Naive B cell (primary cell): ENCODE data around the gene ZCCHC7. TPM values are rescaled to one million over a fixed set of nuclear protein-coding genes. Genes with fewer than 3 reads are reported as not detected.

Experiments used
- ATAC-seq, 2 donors: fragments of 150-1000 bp; cut with Tn5 transposase; 2 replicates each; pipeline ENCODE4 v1.10.0; 2021; ENCODE audit warnings: low read depth in 2 of 2, mild to moderate bottlenecking in 2 of 2, moderate library complexity in 2 of 2
- DNase-seq: peaks from one replicate; pipeline ENCODE4 v3.0.0; 2022
- H3K27ac Mint-ChIP-seq, 6 donors: one replicate each; pipeline ENCODE4 v1.8.0; 2020 to 2022; ENCODE audit warnings: mild to moderate bottlenecking in 6 of 6, mixed read lengths in 6 of 6, moderate library complexity in 5 of 6, inconsistent platforms in 2 of 6
- H3K27me3 Mint-ChIP-seq, 3 donors: one replicate each; pipeline ENCODE4 v1.8.0; 2021 to 2022; ENCODE audit warnings: mixed read lengths in 3 of 3, mild to moderate bottlenecking in 1 of 3
- H3K36me3 Mint-ChIP-seq, 2 donors: one replicate each; pipeline ENCODE4 v1.8.0; 2020 to 2022; ENCODE audit warnings: mixed read lengths in 2 of 2, inconsistent platforms in 1 of 2, mild to moderate bottlenecking in 1 of 2
- H3K4me1 Mint-ChIP-seq, 3 donors: one replicate each; pipeline ENCODE4 v1.8.0; 2020 to 2022; ENCODE audit warnings: mixed read lengths in 3 of 3, inconsistent platforms in 1 of 3, mild to moderate bottlenecking in 1 of 3, moderate library complexity in 1 of 3
- H3K4me3 Mint-ChIP-seq, 8 donors: one replicate each; pipeline ENCODE4 v1.8.0; 2020 to 2022; ENCODE audit warnings: mild to moderate bottlenecking in 8 of 8, mixed read lengths in 8 of 8, moderate library complexity in 8 of 8, inconsistent platforms in 2 of 8
- H3K9me3 Mint-ChIP-seq, 7 donors: one replicate each; pipeline ENCODE4 v1.8.0; 2020 to 2022; ENCODE audit warnings: mixed read lengths in 7 of 7, mild to moderate bottlenecking in 5 of 7, inconsistent platforms in 2 of 7, moderate library complexity in 1 of 7
- polyA plus RNA-seq, 6 donors: library from polyadenylated mRNA; unstranded; fragments of 300-500 nt; fragmentation: Illumina TruSeq; gene quantifications; one replicate each; pipeline ENCODE4 v1.2.3, GENCODE V29; 2021; ENCODE audit warnings: low read depth in 6 of 6

The ZCCHC7 gene
- polyA plus RNA-seq, 6 donors from 2014 or later = 156 to 214 (median 187) TPM

DNA sequence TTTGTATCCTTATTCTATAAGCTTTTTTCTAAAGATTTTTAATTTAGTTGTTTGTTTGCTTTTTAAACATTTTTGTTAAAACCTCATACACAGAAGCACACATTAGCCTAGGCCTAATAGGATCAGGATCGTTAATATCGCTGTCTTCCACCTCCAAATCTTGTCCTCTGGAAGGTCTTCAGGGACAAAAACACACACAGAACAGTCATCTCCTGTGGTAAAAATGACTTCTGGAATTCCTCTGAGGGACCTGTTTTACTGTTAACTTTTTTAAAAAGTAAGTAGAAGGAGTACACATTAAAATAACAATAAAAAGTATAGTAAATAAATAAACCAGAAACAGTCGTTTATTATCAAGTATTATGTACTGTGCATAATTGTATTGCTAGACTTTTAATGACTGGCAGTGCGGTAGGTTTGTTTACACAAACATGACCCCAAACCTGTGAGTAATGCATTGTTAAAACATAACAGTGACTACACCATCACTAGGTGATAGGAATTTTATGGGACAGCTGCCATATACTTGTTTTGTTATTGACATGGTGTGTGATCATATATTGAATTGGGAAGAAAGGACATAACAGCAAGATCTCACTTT is 109.6 kb downstream of the ZCCHC7 start:
- H3K27me3 Mint-ChIP-seq = no peaks in the 10 kb centered on the region
- ATAC-seq (no peak), DNase-seq (no peak)
- H3K9me3 Mint-ChIP-seq = peaks cover 0 to 3% (median 0%) of the 10 kb centered on the region in 7 donors
- no peak overlapping the region for H3K4me3 Mint-ChIP-seq
- peaks cover 29 to 59% (median 35%) of the 10 kb centered on the region in 3 donors for H3K4me1 Mint-ChIP-seq
- H3K36me3 Mint-ChIP-seq = peaks cover 14 to 15% of the 10 kb centered on the region in 2 donors
- H3K27ac Mint-ChIP-seq = peak overlapping the region in 3 of 6 donors; percentile 5 to 39 (median 20)

GRCh38 chr9:37236822-37237221 is 116.4 kb downstream of the ZCCHC7 start:
- Mint-ChIP-seq H3K9me3 (peaks cover 0 to 3% (median 0%) of the 10 kb centered on the region in 7 donors), H3K27ac (peak overlapping the region; percentile 65 to 95 (median 86)), H3K27me3 (no peaks in the 10 kb centered on the region), H3K4me3 (peak overlapping the region in 7 of 8 donors; percentile 2 to 86 (median 62)), H3K36me3 (peaks cover 33 to 35% of the 10 kb centered on the region in 2 donors), H3K4me1 (peaks cover 47 to 69% (median 68%) of the 10 kb centered on the region in 3 donors)
- ATAC-seq (peak; percentile 55 to 59), DNase-seq (peak; percentile 10)

DNA sequence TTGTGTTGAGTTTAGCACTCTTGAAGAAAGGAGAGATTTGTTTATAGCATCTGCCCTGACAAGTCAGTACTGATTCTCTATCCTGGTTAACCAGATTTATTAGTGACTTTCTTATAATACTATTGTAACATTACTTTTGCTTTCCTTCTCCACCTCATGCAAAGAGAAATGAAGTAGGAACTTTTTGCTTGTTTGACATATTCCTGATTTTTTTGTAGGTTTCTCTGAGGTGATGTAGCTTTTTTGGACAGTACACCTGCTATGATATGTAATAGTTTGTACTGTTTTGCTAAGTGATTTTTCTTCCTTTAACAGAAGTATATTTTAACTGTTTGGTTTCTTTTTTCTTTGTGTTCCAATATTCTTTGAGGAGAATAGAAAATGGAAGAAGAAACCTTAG is 117.7 kb downstream of the ZCCHC7 start:
- Mint-ChIP-seq H3K9me3 (peaks cover 0 to 3% (median 0%) of the 10 kb centered on the region in 7 donors), H3K4me3 (peak overlapping the region in 6 of 8 donors; percentile 6 to 86 (median 27)), H3K27ac (peak overlapping the region in 5 of 6 donors; percentile 61 to 89 (median 70)), H3K27me3 (no peaks in the 10 kb centered on the region), H3K36me3 (peaks cover 33 to 35% of the 10 kb centered on the region in 2 donors), H3K4me1 (peaks cover 45 to 63% (median 62%) of the 10 kb centered on the region in 3 donors)
- no peak for DNase-seq
- no peak for ATAC-seq

DNA sequence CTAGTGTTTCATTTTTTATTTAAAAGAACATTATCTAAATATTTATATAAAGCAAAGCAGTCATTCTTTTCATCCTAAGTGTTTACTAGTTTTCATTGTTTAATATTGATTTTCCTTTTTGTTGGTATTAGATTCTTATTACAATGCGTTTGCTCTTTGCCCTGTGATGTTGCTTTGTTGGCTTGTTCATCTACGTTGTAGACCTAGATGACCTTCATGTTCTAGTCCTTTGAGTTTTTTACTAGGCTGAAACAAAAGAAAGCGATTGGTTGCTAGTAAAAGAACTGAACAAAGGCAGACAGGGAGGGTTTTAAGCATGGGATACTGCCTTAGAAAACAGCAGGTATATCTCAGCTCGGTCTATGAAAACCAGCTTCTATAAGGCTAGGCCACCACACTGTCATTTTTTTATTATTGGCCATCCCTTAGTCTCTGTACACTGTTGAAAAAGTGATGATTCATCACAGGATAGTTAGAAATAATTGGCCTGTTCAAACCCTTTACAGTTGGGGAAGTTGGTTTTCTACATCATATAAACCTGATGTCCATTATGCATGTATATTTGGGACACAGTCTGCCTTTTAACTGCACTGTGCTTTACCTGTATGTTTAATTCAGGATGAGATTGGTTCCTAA is 119.0 kb downstream of the ZCCHC7 start:
- ATAC-seq = no peak
- Mint-ChIP-seq H3K27me3 (no peaks in the 10 kb centered on the region), H3K4me3 (peak overlapping the region in 1 of 8 donors; percentile 47), H3K36me3 (peaks cover 23 to 28% of the 10 kb centered on the region in 2 donors), H3K4me1 (peaks cover 36 to 62% (median 61%) of the 10 kb centered on the region in 3 donors), H3K9me3 (peaks cover 0 to under 1% (median 0%) of the 10 kb centered on the region in 7 donors), H3K27ac (peak overlapping the region in 1 of 6 donors; percentile 58)
- no peak for DNase-seq

- no peak for ATAC-seq
- peaks cover 21 to 23% of the 10 kb centered on the region in 2 donors for H3K36me3 Mint-ChIP-seq
- H3K4me1 Mint-ChIP-seq = peaks cover 36 to 60% (median 59%) of the 10 kb centered on the region in 3 donors
- no peak overlapping the region for H3K27ac Mint-ChIP-seq
- no peak overlapping the region for H3K4me3 Mint-ChIP-seq
- H3K9me3 Mint-ChIP-seq = no peaks in the 10 kb centered on the region
- no peak for DNase-seq
- H3K27me3 Mint-ChIP-seq = no peaks in the 10 kb centered on the region
These were observed 119.5 kb downstream of the ZCCHC7 start for GRCh38 chr9:37239921-37240320.

GRCh38 chr9:37241340-37241739 is 121.0 kb downstream of the ZCCHC7 start:
- Mint-ChIP-seq H3K4me3 (peak overlapping the region in 1 of 8 donors; percentile 16), H3K27me3 (no peaks in the 10 kb centered on the region), H3K36me3 (peaks cover 10 to 19% of the 10 kb centered on the region in 2 donors), H3K9me3 (no peaks in the 10 kb centered on the region), H3K27ac (peak overlapping the region in 4 of 6 donors; percentile 62 to 79 (median 65)), H3K4me1 (peaks cover 35 to 57% (median 53%) of the 10 kb centered on the region in 3 donors)
- no peak for ATAC-seq
- DNase-seq = no peak

GRCh38 chr9:37242089-37242488 is 121.7 kb downstream of the ZCCHC7 start:
- no peak for DNase-seq
- Mint-ChIP-seq H3K27ac (peak overlapping the region in 2 of 6 donors; percentile 15 to 66), H3K4me3 (no peak overlapping the region), H3K27me3 (no peaks in the 10 kb centered on the region), H3K9me3 (no peaks in the 10 kb centered on the region), H3K36me3 (peaks cover 7 to 20% of the 10 kb centered on the region in 2 donors), H3K4me1 (peaks cover 33 to 53% (median 50%) of the 10 kb centered on the region in 3 donors)
- no peak for ATAC-seq

- Mint-ChIP-seq H3K4me1 (peaks cover 30 to 53% (median 47%) of the 10 kb centered on the region in 3 donors), H3K36me3 (peaks cover 7 to 18% of the 10 kb centered on the region in 2 donors), H3K9me3 (no peaks in the 10 kb centered on the region), H3K27ac (peak overlapping the region in 3 of 6 donors; percentile 33 to 71 (median 70)), H3K4me3 (no peak overlapping the region), H3K27me3 (no peaks in the 10 kb centered on the region)
- no peak for ATAC-seq
- DNase-seq = no peak
These were observed 123.4 kb downstream of the ZCCHC7 start for GRCh38 chr9:37243588-37244345.

DNA sequence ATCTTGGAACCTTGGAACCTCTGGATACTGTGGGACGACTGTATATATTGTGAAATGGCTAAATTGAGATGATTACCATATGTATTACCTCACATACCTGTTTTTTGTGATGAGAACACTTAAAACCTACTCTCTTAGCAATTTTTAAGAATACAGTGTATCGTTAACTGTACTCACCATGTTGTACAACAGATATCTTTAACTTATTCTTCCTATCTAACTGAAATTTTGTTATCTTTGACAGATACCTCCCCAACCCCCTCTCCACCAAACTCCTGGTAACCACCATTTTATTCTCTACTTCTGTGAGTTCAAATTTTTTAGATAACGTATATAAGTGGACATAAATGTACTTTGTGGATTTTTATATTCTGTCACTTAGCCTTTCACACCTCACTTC is 126.5 kb downstream of the ZCCHC7 start:
- peaks cover 43 to 69% (median 62%) of the 10 kb centered on the region in 3 donors for H3K4me1 Mint-ChIP-seq
- no peak for DNase-seq
- H3K27ac Mint-ChIP-seq = peak overlapping the region; percentile 65 to 88 (median 74)
- peak overlapping the region in 2 of 8 donors; percentile 6 to 37 for H3K4me3 Mint-ChIP-seq
- H3K27me3 Mint-ChIP-seq = no peaks in the 10 kb centered on the region
- H3K9me3 Mint-ChIP-seq = peaks cover 0 to 3% (median 0%) of the 10 kb centered on the region in 7 donors
- ATAC-seq = no peak
- peaks cover 22 to 32% of the 10 kb centered on the region in 2 donors for H3K36me3 Mint-ChIP-seq

- Mint-ChIP-seq H3K36me3 (peaks cover 30 to 43% of the 10 kb centered on the region in 2 donors), H3K27ac (peak overlapping the region in 5 of 6 donors; percentile 66 to 96 (median 92)), H3K4me3 (no peak overlapping the region), H3K9me3 (peaks cover 0 to 5% (median 0%) of the 10 kb centered on the region in 7 donors), H3K27me3 (no peaks in the 10 kb centered on the region), H3K4me1 (peaks cover 42 to 76% (median 60%) of the 10 kb centered on the region in 3 donors)
- DNase-seq (no peak), ATAC-seq (no peak)
These were observed 128.3 kb downstream of the ZCCHC7 start for GRCh38 chr9:37248651-37249163.

DNA sequence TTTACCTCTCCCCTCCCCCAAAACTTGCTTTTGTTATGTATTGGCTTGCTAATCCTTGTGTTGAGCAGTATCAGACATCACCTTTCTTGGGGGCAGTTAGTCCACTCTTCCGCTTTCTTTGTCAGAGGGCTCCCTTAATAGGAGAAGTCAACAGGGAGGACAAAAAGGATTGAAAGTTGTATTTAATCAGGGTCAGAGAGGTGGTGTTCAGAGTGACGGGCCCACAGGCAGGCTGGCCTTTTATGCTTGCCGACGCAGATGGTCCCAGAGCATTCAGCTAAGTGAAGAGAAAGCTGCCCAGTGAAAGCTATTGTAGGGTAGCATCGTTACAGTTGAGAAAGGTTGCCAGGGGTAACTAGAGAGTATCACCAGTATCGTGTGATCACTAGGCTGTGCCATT is 131.1 kb downstream of the ZCCHC7 start:
- peaks cover 51 to 73% (median 63%) of the 10 kb centered on the region in 3 donors for H3K4me1 Mint-ChIP-seq
- peak overlapping the region; percentile 13 to 88 (median 74) for H3K4me3 Mint-ChIP-seq
- H3K9me3 Mint-ChIP-seq = peaks cover 0 to 5% (median 0%) of the 10 kb centered on the region in 7 donors
- ATAC-seq = peak; percentile 95 to 97
- DNase-seq = peak; percentile 58
- peak overlapping the region; percentile 92 to 99 (median 98) for H3K27ac Mint-ChIP-seq
- H3K36me3 Mint-ChIP-seq = peaks cover 38 to 59% of the 10 kb centered on the region in 2 donors
- H3K27me3 Mint-ChIP-seq = no peaks in the 10 kb centered on the region

DNA sequence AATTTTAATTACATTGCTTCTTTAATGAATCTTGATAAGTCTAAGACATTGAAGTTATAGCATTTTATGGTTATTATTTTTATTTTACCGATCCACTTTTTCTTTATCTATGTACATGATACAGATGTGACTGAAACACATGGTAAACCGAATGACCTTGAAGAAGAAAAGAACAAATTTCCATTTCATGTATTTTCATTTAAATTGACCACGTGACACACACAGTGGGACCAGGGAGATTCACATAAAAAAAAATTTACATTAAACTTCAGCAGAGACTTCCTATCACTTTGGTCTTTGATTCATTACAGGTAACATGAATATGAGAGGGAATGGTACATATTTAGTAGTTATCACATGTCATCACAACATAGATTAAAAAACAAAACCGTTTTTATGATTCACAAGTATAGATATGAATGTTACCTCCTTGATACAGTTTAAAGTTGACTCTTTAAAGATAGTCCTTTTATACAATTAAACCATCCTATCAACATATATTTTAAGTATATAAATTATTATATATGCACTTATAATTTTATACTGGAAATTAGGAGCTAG is 133.1 kb downstream of the ZCCHC7 start:
- Mint-ChIP-seq H3K4me3 (no peak overlapping the region), H3K9me3 (peaks cover 0 to 5% (median 0%) of the 10 kb centered on the region in 7 donors), H3K36me3 (peaks cover 37 to 58% of the 10 kb centered on the region in 2 donors), H3K27me3 (no peaks in the 10 kb centered on the region), H3K27ac (peak overlapping the region in 3 of 6 donors; percentile 2 to 92 (median 69)), H3K4me1 (peaks cover 57 to 74% (median 71%) of the 10 kb centered on the region in 3 donors)
- ATAC-seq (no peak), DNase-seq (no peak)
